ENCODE data around the gene SDCBP2.
A peak's percentile ranks its signal among the peaks of the same experiment; 100 is the strongest.

The SDCBP2 gene

DNA sequence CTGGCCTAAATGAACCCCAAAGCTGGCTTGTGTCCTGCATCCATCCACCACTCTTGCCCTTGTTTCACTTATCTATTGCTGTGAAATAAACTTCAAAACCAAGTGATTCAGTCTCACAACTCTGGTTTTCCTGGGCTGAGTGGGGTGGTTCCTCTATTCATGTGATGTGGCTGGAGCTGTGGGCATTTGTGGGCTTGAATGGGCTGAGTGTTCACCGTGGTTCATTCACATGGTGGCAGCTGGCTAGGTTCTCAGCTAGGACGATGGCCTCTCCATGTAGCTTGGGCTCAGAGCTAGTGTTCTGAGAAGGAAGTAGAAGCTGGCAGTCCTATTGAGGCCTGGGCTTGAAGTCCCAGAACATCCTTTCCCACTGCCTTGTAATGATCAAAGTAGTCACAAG, 33.5 kb upstream of the SDCBP2 start:
- DNase-seq (ENCODE audit: low read depth in 2 of 2), result no peak
- no peak overlapping the region for H3K4me3 ChIP-seq (replicated peaks in 1 of 2; ENCODE audit: low read depth in 2 of 2, low read length in 2 of 2)
- TF ChIP-seq, protein P1, sequence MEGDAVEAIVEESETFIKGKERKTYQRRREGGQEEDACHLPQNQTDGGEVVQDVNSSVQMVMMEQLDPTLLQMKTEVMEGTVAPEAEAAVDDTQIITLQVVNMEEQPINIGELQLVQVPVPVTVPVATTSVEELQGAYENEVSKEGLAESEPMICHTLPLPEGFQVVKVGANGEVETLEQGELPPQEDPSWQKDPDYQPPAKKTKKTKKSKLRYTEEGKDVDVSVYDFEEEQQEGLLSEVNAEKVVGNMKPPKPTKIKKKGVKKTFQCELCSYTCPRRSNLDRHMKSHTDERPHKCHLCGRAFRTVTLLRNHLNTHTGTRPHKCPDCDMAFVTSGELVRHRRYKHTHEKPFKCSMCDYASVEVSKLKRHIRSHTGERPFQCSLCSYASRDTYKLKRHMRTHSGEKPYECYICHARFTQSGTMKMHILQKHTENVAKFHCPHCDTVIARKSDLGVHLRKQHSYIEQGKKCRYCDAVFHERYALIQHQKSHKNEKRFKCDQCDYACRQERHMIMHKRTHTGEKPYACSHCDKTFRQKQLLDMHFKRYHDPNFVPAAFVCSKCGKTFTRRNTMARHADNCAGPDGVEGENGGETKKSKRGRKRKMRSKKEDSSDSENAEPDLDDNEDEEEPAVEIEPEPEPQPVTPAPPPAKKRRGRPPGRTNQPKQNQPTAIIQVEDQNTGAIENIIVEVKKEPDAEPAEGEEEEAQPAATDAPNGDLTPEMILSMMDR (IDR thresholded peaks at IDR 0.05; ENCODE audit: low read depth, low read length), result no peak

DNA sequence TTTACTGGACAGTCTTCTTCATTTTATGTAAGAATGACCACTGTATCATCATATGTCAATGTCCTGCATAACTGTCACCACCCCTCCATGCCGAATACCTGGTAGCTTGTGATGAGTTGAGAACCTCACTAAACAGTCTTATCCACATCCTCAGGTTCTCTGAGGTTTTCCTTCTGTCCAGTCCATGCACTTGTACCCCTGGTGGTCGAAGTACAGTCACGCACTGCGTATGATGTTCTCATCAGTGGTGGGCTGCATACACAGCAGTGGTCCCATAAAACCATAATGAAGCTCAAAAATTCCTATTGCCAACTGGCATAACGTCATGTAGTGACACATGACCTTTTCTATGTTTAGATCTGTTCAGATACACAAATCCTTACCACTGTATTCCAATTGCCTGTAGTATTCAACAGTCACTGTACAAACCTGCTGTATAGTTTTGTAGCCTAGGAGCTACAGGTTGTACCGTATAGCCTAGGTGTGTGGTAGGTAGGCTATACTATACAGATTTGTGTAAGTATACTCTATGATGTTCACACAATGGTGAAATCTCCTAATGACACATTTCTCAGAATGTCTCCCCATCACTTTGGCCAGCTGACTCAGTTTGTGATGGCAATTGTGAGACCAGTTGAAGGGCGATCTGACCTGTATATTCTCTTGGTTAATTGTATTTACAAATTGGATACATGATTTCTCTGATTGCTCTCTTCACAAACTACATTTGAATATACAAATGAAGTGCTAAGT, 31.3 kb upstream of the SDCBP2 start:
- no peak overlapping the region for H3K4me3 ChIP-seq (replicated peaks in 1 of 2; ENCODE audit: low read depth in 2 of 2, low read length in 2 of 2)
- DNase-seq (ENCODE audit: low read depth in 2 of 2), result no peak
- TF ChIP-seq, protein P1 (IDR thresholded peaks at IDR 0.05; ENCODE audit: low read depth, low read length), result peak; percentile 19

DNA sequence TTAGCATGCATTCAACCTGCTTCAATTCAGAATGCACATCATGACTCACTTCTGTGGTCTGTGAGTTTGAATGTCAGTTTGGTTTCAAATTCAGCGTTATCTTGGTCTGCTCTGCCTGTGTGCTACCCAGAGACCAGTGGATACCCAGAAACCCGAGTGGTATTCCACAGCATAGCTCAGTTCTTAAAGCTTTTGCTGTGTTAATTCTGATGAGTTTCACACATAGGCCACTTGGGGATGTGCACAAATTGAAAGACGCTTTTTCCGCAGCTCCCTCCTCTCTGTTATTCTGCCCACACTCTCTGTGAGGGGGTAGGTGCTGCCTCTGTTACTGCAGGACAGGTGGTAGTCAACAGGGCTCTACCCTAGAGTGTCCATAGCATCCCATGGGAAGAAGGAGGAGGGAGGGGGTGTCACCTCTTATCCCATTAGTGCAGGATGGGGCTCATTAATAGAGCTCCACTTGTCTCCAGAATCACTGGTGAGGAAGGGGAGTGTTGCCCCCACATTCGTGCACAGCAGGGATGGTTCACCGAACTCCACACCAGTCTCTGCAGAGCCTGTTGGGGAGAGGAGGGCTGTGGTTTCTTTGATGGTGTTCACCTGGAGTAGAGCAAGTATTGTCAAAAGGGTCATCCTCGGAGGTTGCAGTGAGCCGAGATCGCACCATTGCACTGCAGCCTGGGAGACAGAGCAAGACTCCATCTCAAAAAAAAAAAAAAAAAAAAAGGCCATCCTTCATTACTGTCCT, 29.2 kb upstream of the SDCBP2 start:
- TF ChIP-seq, protein P1 (IDR thresholded peaks at IDR 0.05; ENCODE audit: low read depth, low read length), result no peak
- peak in 1 of 2 donors; percentile 43 for DNase-seq (ENCODE audit: low read depth in 2 of 2)
- H3K4me3 ChIP-seq (replicated peaks in 1 of 2; ENCODE audit: low read depth in 2 of 2, low read length in 2 of 2), result no peak overlapping the region

DNA sequence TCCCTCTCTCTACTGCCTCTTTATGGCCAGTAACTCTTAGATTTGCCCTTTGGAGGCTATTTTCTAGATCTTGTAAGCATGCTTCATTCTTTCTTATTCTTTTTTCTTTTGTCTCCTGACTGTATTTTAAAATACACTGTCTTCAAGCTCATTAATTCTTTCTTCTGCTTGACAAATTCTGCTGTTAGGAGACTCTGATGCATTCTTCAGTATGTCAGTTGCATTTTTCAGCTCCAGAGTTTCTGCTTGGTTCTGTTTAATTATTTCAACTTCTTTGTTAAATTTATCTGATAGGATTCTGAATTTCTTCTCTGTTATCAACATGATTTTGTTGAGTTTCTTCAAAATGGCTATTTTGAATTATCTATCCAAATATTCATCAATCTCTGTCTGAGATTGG, 25.0 kb upstream of the SDCBP2 start:
- no peak for DNase-seq (ENCODE audit: low read depth in 2 of 2)
- no peak overlapping the region for H3K4me3 ChIP-seq (replicated peaks in 1 of 2; ENCODE audit: low read depth in 2 of 2, low read length in 2 of 2)
- TF ChIP-seq, protein P1 (IDR thresholded peaks at IDR 0.05; ENCODE audit: low read depth, low read length), result no peak

DNA sequence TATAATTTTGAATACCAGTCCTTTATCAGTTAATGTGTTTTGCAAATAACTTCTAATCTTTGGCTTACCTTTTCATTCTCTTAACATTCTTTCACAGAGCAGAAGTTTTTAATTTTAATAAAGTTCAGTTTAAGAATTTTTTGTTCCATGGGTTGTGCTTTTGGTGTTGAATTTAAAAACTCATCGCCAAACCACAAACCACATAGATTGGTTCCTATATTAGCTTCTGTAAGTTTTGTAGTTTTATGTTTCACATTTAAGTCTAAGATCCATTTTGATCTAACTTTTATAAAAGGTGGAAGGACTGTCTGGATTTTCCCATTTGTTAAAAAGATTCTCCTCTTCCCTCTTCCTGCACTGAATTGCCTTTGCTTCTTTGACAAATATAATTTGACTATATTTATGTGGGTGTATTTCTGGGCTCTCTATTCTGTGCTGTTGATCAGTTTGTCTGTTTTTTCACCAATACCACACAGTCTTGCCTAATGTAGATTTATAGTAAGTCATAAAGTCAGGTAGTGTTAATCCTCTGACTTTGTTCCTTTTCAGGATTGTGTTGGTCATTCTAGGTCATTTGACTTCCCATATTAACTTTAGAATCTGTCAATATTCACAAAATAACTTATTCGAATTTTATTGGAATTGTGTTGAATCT, 17.5 kb upstream of the SDCBP2 start:
- no peak overlapping the region for H3K4me3 ChIP-seq (replicated peaks in 1 of 2; ENCODE audit: low read depth in 2 of 2, low read length in 2 of 2)
- DNase-seq (ENCODE audit: low read depth in 2 of 2), result no peak
- TF ChIP-seq, protein P1 (IDR thresholded peaks at IDR 0.05; ENCODE audit: low read depth, low read length), result no peak

DNA sequence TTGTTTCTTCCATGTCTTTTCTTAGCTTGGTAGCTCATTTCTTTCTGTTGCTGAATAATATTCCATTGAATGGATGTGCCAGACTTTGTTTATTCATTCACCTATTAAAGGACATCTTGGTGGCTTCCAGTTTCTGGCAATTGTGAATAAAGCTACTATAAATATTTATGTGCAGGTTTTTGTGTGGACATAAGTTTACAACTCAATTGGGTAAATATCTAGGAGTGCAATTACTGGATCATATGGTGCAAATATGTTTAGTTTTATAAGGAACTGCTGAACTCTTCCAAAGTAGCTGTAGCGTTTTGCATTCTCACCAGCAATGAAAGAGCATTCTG, 16.8 kb upstream of the SDCBP2 start:
- TF ChIP-seq, protein P1 (IDR thresholded peaks at IDR 0.05; ENCODE audit: low read depth, low read length), result no peak
- DNase-seq (ENCODE audit: low read depth in 2 of 2), result no peak
- H3K4me3 ChIP-seq (replicated peaks in 1 of 2; ENCODE audit: low read depth in 2 of 2, low read length in 2 of 2), result no peak overlapping the region
